Measurements from ENCODE around the gene OR1F1. TPM values are rescaled to one million over a fixed set of nuclear protein-coding genes. Genes with fewer than 3 reads are reported as not detected.
"Not testable (repeated sequence)": the region's sequence is repeated elsewhere in the genome, so short reads cannot be mapped to it uniquely, and the experiment has no call there.

Gene OR1F1
- total RNA-seq, 2 experiments from 2014 or later = not detected

DNA sequence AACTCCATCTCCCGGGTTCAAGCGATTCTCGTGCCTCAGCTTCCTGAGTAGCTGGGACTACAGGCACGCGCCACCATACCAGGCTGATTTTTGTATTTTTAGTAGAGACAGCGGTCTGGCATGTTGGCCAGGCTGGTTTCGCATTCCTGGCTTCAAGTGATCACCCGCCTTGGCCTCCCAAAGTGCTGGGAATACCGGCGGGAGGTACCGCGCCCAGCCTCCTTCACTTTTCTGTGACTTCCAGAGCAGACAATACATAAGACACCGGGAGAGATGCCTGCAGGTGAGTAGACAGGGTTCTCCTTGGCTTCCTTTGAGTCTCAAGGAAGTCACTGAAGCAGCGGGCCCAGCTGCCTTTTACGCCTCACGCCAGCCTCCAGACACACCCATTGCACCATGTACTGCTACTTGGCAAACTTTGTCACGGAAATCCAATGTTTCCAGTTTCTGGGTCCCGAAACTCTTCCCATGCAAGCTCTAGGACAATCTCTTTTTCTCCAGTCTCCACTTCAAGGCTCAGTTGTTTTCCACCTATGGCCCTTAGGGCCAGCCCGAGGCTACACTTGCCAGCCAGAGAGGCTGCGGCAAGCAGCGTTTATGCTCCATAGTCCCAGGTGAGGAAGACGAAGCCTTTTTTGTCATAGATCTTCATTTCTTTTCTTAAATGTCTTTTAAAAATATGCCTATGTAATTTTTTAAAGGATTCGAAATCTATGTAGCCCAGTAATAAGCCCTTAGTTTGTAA is 886 bp upstream of the OR1F1 start:
- DNase-seq = no peak
- H3K9me3 Mint-ChIP-seq = no peaks in the 10 kb centered on the region
- H3K36me3 Mint-ChIP-seq = no peaks in the 10 kb centered on the region
- H3K4me3 Mint-ChIP-seq = no peak overlapping the region
- no peak for ATAC-seq (ENCODE audit: low read depth)
- H3K27ac Mint-ChIP-seq = no peak overlapping the region
- peaks cover 82% of the 10 kb centered on the region for H3K27me3 Mint-ChIP-seq
- H3K4me1 Mint-ChIP-seq = peaks cover 47% of the 10 kb centered on the region
- POLR2A ChIA-PET = interaction anchor here (0.6 to 1.7 kb wide), 5 partner anchors 16 to 270 kb away, joined by 3 to 6 read pairs (median 5); partner anchors contain the start of genes ZNF174 and ZSCAN32

DNA sequence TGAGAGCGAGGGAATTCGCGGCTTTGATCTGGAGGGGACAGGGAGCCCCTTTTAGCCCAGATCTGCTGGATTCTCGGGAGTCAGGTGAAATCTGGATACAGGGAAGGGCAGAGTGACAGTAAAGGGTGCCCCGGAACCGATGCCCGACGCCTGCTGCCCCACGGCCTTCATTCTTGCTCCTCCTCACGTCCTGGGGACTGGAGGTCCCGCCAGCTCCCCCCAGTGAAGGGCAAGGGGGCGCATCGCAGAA is 596 bp downstream of the OR1F1 start:
- POLR2A ChIA-PET = interaction anchor here (0.8 to 1.7 kb wide), 7 partner anchors 28 to 213 kb away, joined by 3 to 7 read pairs (median 4); partner anchors contain the start of genes ZNF174, ZNF200, ZNF263 and ZSCAN32
- Mint-ChIP-seq H3K27ac (peak overlapping the region; percentile 32), H3K36me3 (no peaks in the 10 kb centered on the region), H3K9me3 (no peaks in the 10 kb centered on the region), H3K4me3 (peak overlapping the region; percentile 73), H3K4me1 (peaks cover 40% of the 10 kb centered on the region), H3K27me3 (peaks cover 80% of the 10 kb centered on the region)
- no peak for DNase-seq
- no peak for ATAC-seq (ENCODE audit: low read depth)

DNA sequence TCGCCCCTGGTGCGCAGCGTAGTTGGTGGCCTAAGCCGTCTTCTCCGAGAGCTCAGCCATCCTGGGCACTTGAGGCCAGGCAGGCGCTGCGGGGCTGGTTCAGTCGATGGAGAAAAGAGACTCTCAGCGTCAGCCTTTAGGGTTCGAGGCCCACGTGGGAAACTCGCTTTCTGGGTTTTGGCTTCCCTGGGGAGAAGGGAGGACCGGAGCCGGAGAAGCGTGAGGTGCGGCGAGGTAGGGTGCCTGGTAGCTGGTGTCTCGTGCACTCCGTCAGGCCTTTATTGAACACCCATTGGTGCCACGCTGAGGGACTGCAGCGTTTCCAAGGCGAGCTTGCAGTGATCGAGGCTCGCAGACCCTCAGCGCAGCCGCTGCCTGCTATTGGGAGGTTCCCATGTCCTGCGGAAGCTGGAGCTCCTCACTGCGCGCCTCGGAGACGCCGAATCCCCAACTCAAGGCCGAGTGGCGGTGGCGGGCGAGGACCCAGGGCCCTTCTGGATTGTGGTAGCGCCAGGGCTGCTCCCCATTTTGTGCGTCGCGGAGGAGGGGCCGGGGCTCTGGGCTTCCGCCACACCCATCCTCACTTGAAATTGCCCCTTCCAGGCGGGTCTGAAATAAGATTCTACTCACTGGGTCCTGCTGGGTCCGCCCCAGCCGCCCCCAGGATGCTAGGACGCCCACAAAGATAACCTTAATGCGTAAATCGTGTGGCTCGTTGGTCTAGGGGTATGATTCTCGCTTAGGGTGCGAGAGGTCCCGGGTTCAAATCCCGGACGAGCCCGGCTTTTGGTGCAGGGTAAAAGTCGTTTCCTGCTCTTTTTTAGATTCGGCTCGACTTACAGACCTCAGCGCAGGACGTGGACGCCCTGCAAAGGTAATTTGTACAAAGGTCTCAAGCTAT is 1.2 kb downstream of the OR1F1 start:
- Mint-ChIP-seq H3K27ac (peak overlapping the region; percentile 32), H3K27me3 (peaks cover 80% of the 10 kb centered on the region), H3K4me3 (peak overlapping the region; percentile 73), H3K9me3 (peaks cover 4% of the 10 kb centered on the region), H3K4me1 (peaks cover 36% of the 10 kb centered on the region), H3K36me3 (no peaks in the 10 kb centered on the region)
- DNase-seq = peak; percentile 66
- POLR2A ChIA-PET = interaction anchor here (0.8 to 1.7 kb wide), 7 partner anchors 27 to 212 kb away, joined by 3 to 7 read pairs (median 4); partner anchors contain the start of genes ZNF174, ZNF200, ZNF263 and ZSCAN32
- peak; percentile 8 for ATAC-seq (ENCODE audit: low read depth)

DNA sequence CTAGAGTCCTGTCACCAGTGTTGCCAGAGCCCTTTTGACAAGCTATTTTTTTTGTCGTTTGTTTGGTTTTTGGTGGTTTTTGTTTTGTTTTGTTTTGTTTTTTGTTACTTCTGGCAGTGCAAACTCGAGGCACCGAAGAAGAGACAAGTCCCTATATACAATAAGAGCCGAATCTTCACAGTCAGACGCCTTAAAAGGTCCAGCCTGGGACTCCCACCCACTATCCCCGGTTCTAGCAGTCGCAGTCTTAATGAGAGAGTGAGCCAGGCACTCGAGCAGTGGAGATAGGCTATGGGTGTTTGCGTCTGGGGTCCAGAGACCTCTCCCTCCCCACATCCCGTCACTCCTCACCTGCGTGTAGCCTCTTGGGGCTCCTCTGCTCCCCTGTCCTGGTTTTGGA is 1.9 kb downstream of the OR1F1 start:
- peaks cover 80% of the 10 kb centered on the region for H3K27me3 Mint-ChIP-seq
- peaks cover 34% of the 10 kb centered on the region for H3K4me1 Mint-ChIP-seq
- ATAC-seq (ENCODE audit: low read depth) (no peak), DNase-seq (no peak)
- no peaks in the 10 kb centered on the region for H3K36me3 Mint-ChIP-seq
- POLR2A ChIA-PET = no interaction called here
- peak overlapping the region; percentile 73 for H3K4me3 Mint-ChIP-seq
- H3K27ac Mint-ChIP-seq = peak overlapping the region; percentile 57
- H3K9me3 Mint-ChIP-seq = peaks cover 7% of the 10 kb centered on the region

DNA sequence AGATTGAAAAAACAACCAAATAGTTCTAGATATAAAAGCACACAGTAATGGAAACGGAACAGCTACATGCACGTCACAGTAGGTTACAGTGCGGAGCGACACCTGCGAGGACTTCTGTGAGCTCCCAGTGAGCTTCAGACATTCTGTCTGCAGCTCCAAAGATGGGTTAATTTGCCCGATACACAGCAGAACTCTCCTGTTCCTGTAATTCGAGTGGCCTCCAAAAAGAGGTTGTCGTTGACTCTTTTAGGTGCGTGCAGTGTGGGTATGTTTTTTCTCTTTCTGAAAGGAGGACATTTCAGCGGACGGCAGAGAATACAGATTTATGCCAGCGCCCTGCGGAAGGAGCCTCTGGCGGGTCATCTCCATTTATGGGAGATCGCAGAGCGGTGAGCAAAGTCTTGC is 2.9 kb downstream of the OR1F1 start:
- H3K27me3 Mint-ChIP-seq = peaks cover 77% of the 10 kb centered on the region
- peak overlapping the region; percentile 7 for H3K27ac Mint-ChIP-seq
- DNase-seq = no peak
- H3K36me3 Mint-ChIP-seq = no peaks in the 10 kb centered on the region
- peaks cover 34% of the 10 kb centered on the region for H3K4me1 Mint-ChIP-seq
- H3K9me3 Mint-ChIP-seq = peaks cover 7% of the 10 kb centered on the region
- peak overlapping the region; percentile 46 for H3K4me3 Mint-ChIP-seq
- ATAC-seq (ENCODE audit: low read depth) = no peak
- POLR2A ChIA-PET = interaction anchor here (0.7 kb wide), 1 partner anchor 22 kb away, joined by 3 read pairs; no protein-coding TSS in a partner anchor

DNA sequence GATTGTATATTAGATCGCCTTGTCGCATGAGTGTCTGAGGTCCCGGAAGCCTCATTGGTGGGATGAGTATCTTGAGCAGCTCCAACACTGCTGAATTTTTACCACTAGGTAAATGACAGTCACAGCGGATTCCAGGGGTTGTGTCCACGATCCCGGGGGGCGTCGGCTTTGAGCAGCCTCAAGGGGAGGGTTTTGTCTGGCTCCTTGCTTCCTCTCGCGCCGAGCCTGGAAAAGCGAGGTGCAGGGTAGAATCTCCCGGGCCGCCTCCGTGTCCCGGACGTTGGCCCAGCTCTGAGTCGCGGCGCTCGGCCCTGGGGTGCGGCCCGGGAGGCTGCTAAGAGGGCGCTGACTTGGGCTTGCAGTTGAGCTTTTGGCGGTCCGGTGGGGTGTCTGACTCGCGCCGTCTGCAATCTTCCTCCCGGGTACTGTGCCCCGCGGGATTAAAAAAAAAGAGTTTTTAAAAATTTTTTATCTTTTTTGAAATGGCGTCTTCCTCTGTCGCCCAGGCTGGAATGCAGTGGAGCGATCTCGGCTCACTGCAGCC is 4.5 kb downstream of the OR1F1 start:
- DNase-seq (no peak), ATAC-seq (ENCODE audit: low read depth) (no peak)
- Mint-ChIP-seq H3K4me1 (peaks cover 29% of the 10 kb centered on the region), H3K27ac (no peak overlapping the region), H3K36me3 (no peaks in the 10 kb centered on the region), H3K27me3 (peaks cover 72% of the 10 kb centered on the region), H3K4me3 (no peak overlapping the region), H3K9me3 (peaks cover 7% of the 10 kb centered on the region)
- POLR2A ChIA-PET = interaction anchor here (1.1 kb wide), 1 partner anchor 10 kb away, joined by 3 read pairs; no protein-coding TSS in a partner anchor

DNA sequence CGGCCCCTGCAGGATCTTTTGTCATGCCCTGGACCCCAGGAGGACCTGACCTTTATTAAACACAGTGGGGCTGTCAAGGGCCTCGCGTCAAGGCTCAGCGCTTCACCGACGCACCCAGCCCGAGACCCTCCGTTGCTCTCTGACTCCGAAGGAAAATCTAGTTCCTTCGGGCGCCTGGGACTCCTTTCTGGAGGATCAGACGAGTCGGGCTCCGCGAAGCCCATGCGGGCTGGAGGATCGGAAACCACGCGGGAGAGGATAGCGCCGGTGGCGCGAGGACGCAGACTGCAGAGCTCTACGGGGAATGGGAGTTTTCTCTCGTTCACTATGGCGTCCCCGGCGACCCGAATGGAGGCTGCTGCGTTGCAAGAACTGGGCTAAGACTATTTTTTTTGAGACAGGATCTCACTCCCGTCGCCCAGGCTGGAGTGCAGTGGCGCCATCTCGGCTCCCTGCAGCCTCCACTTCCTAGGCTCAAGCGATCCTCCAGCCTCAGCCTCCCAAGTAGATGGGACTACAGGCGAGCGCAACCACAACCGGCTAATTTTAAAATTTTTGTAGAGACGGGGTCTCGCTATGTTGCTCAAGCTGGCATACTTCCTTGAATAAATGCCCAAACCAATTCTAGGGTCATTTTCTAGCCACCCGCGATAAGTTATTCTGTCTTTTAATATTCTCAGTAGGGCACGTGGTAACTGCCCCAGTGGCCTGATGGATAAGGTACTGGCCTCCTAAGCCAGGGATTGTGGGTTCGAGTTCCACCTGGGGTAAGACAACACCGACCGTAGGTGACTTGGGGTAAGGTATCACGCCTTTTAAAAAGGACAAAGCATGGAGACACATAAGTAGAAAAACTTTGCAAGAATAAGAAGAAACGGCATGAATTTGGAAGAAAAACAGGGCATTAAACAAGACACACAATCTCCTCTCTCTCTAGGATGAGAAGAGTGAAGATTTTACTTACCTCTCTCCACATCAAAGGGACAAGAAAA is 5.5 kb downstream of the OR1F1 start:
- H3K36me3 Mint-ChIP-seq = no peaks in the 10 kb centered on the region
- peaks cover 7% of the 10 kb centered on the region for H3K9me3 Mint-ChIP-seq
- ATAC-seq (ENCODE audit: low read depth) (no peak), DNase-seq (no peak)
- H3K27me3 Mint-ChIP-seq = peaks cover 70% of the 10 kb centered on the region
- POLR2A ChIA-PET = interaction anchor here (1.1 kb wide), 1 partner anchor 11 kb away, joined by 3 read pairs; no protein-coding TSS in a partner anchor
- H3K27ac Mint-ChIP-seq = no peak overlapping the region
- H3K4me1 Mint-ChIP-seq = peaks cover 21% of the 10 kb centered on the region
- H3K4me3 Mint-ChIP-seq = no peak overlapping the region

DNA sequence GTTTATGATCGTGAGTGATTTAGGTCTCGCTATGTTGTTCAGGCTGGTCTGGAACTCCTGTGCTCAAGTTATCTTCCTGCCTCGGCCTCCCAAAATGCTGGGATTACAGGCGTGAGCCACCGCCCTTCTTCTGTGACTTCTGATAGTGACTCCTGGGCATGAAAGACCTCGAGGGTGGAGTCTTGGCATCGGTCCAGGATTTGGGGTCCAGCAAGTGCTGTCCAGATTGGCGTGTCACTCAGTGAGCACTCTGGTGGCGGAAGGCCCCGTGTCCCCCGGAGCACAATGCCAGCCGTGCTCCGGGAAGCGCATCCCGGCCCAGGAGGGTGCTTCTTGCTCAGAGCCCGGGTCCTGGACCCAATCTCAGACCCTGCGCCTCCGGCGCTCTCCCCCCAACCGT is 6.8 kb downstream of the OR1F1 start:
- no peaks in the 10 kb centered on the region for H3K36me3 Mint-ChIP-seq
- DNase-seq (no peak), ATAC-seq (ENCODE audit: low read depth) (no peak)
- POLR2A ChIA-PET = no interaction called here
- H3K4me3 Mint-ChIP-seq = no peak overlapping the region
- H3K27ac Mint-ChIP-seq = no peak overlapping the region
- peaks cover 7% of the 10 kb centered on the region for H3K9me3 Mint-ChIP-seq
- H3K27me3 Mint-ChIP-seq = peaks cover 69% of the 10 kb centered on the region
- peaks cover 13% of the 10 kb centered on the region for H3K4me1 Mint-ChIP-seq

DNA sequence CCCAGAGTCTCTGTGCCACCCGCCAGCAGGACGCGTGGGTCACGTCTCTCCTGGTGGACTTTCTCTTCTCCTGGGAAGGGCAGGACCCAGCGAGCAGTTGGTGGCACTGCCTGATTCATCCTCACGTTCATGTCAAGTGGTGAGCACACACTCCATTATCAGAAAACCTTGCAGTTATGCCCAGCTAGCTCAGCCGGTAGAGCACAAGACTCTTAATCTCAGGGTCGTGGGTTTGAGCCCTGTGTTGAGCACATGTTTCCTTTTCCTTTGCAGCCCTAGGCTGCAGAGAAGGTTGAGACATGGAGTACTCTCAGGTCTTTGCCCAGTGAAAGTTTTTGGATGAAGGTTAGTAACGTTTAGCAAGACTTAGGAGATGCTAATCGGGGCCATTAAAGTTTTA is 8.0 kb downstream of the OR1F1 start:
- DNase-seq (no peak), ATAC-seq (ENCODE audit: low read depth) (no peak)
- Mint-ChIP-seq H3K27me3 (peaks cover 65% of the 10 kb centered on the region), H3K36me3 (no peaks in the 10 kb centered on the region), H3K4me3 (no peak overlapping the region), H3K27ac (no peak overlapping the region), H3K9me3 (peaks cover 8% of the 10 kb centered on the region), H3K4me1 (peaks cover 5% of the 10 kb centered on the region)
- POLR2A ChIA-PET = no interaction called here

DNA sequence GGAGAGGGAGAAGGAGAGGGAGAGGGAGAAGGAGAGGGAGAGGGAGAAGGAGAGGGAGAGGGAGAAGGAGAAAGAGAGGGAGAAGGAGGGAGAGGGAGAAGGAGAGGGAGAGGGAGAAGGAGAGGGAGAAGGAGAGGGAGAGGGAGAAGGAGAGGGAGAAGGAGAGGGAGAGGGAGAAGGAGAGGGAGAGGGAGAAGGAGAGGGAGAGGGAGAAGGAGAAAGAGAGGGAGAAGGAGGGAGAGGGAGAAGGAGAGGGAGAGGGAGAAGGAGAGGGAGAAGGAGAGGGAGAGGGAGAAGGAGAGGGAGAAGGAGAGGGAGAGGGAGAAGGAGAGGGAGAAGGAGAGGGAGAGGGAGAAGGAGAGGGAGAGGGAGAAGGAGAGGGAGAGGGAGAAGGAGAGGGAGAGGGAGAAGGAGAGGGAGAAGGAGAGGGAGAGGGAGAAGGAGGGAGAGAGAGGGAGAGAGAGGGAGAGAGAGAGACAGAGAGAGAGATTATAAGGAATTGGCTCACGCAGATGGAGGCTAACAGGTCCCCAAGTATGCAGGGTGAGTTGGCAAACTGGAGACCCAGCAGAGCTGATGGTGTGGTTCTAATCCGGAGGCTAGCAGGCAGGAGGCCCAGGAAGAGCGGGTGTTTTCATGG is 9.8 kb downstream of the OR1F1 start:
- H3K27me3 Mint-ChIP-seq = peaks cover 52% of the 10 kb centered on the region
- H3K36me3 Mint-ChIP-seq; H3K4me3 Mint-ChIP-seq; DNase-seq; H3K27ac Mint-ChIP-seq; H3K4me1 Mint-ChIP-seq; POLR2A ChIA-PET; ATAC-seq (ENCODE audit: low read depth): not testable (repeated sequence)
- peaks cover 11% of the 10 kb centered on the region for H3K9me3 Mint-ChIP-seq

DNA sequence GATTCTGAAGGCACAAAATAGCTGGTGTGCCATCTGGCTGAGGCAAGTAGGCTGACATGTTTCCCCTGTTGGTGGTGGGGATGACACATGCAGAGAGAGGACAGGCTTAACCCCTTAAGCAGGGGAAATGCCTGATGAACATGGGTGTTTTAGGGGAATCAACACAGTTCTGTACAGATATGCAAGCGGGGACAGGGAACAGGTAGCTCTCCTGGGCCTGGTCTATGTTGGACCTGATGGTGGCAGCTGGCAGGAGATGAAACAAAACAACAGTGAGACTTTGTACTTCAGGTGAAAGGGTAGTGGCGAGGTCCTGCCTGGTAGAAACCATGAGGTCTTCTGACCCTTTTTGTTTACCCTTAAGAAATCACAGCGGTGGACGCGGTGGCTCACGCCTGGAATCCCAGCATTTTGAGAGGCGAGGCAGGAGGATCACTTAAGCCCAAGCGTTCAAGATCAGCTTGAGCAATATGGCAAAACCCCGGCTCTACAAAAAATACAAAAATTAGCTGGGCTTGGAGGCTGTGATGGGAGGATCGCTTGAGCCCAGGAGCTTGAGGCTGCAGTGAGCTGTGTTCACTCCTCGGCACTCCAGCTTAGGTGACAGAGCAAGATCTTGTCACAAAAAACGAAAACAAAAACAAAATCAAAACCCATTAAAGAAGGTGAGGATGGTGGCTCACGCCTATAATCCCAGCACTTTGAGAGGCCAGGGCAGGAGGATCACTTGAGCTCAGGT is 10.5 kb downstream of the OR1F1 start:
- Mint-ChIP-seq H3K36me3 (no peaks in the 10 kb centered on the region), H3K9me3 (peaks cover 11% of the 10 kb centered on the region), H3K4me3 (no peak overlapping the region), H3K27ac (no peak overlapping the region), H3K4me1 (no peaks in the 10 kb centered on the region), H3K27me3 (peaks cover 45% of the 10 kb centered on the region)
- DNase-seq = no peak
- POLR2A ChIA-PET = interaction anchor here (0.6 kb wide), 3 partner anchors 14 to 523 kb away, joined by 3 read pairs; no protein-coding TSS in a partner anchor
- ATAC-seq (ENCODE audit: low read depth) = no peak

All from activated naive CD8-positive, alpha-beta T cell treated with anti-CD3 and anti-CD28 coated beads, Interleukin-2, amount 10 ng/mL, durations not matched to agents 7 days and 5 days (primary cell).